Stimulated activated CD8-positive, alpha-beta memory T cell treated with anti-CD3 and anti-CD28 coated beads, Interleukin-4, amount 100 ng/mL, for 24 hours (primary cell): ENCODE measurements around the gene SORT1.
"Not testable (repeated sequence)": the region's sequence is repeated elsewhere in the genome, so short reads cannot be mapped to it uniquely, and the experiment has no call there.

Experiments
- DNase-seq: peaks from one replicate; pipeline ENCODE4 v3.0.0-alpha.2; 2020; ENCODE audit warnings: low read depth

The SORT1 gene

GRCh38 chr1:109397581-109398342 is at the start of gene SORT1:
Gene SORT1, minus strand, starts transcription at chr1:109397918. Its CDS starts 26 bp downstream, at chr1:109397892.
- DNase-seq: peak; percentile 59

- not testable (repeated sequence) for DNase-seq
Observed at GRCh38 chr1:109445949-109446695, 48.4 kb upstream of the SORT1 start.

GRCh38 chr1:109444346-109444745 is 46.6 kb upstream of the SORT1 start:
- DNase-seq: no peak

GRCh38 chr1:109443476-109443875 is 45.8 kb upstream of the SORT1 start:
- no peak for DNase-seq

- DNase-seq: no peak
Observed at GRCh38 chr1:109441069-109441468, 43.4 kb upstream of the SORT1 start.

- DNase-seq: no peak
Observed at GRCh38 chr1:109438798-109439297, 41.1 kb upstream of the SORT1 start.

- DNase-seq: no peak
Observed at GRCh38 chr1:109434484-109434883, 36.8 kb upstream of the SORT1 start.

GRCh38 chr1:109433322-109433721 is 35.6 kb upstream of the SORT1 start:
- no peak for DNase-seq

GRCh38 chr1:109432336-109432735 is 34.6 kb upstream of the SORT1 start:
- no peak for DNase-seq

- no peak for DNase-seq
Observed at GRCh38 chr1:109427171-109427467, 29.4 kb upstream of the SORT1 start.

GRCh38 chr1:109426281-109427170 is 28.8 kb upstream of the SORT1 start, which contains the start of gene PSMA5:
Gene PSMA5, minus strand, starts transcription at chr1:109426448. Its CDS starts 118 bp downstream, at chr1:109426330.
- peak; percentile 90 for DNase-seq

GRCh38 chr1:109425391-109426280 is 27.9 kb upstream of the SORT1 start:
- peak; percentile 52 for DNase-seq

- DNase-seq: no peak
Observed at GRCh38 chr1:109423498-109423897, 25.8 kb upstream of the SORT1 start.

- no peak for DNase-seq
Observed at GRCh38 chr1:109412551-109412950, 14.8 kb upstream of the SORT1 start.

- DNase-seq: no peak
Observed at GRCh38 chr1:109404838-109405237, 7.1 kb upstream of the SORT1 start.

GRCh38 chr1:109402025-109402424 is 4.3 kb upstream of the SORT1 start:
- DNase-seq: no peak

- no peak for DNase-seq
Observed at GRCh38 chr1:109400035-109400655, 2.4 kb upstream of the SORT1 start.

- DNase-seq: no peak
Observed at GRCh38 chr1:109399326-109399957, 1.7 kb upstream of the SORT1 start.

- DNase-seq: no peak
Observed at GRCh38 chr1:109398343-109399225, 866 bp upstream of the SORT1 start.
